ENCODE measurements around the gene AOAH.

Gene AOAH, protein sequence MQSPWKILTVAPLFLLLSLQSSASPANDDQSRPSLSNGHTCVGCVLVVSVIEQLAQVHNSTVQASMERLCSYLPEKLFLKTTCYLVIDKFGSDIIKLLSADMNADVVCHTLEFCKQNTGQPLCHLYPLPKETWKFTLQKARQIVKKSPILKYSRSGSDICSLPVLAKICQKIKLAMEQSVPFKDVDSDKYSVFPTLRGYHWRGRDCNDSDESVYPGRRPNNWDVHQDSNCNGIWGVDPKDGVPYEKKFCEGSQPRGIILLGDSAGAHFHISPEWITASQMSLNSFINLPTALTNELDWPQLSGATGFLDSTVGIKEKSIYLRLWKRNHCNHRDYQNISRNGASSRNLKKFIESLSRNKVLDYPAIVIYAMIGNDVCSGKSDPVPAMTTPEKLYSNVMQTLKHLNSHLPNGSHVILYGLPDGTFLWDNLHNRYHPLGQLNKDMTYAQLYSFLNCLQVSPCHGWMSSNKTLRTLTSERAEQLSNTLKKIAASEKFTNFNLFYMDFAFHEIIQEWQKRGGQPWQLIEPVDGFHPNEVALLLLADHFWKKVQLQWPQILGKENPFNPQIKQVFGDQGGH

DNA sequence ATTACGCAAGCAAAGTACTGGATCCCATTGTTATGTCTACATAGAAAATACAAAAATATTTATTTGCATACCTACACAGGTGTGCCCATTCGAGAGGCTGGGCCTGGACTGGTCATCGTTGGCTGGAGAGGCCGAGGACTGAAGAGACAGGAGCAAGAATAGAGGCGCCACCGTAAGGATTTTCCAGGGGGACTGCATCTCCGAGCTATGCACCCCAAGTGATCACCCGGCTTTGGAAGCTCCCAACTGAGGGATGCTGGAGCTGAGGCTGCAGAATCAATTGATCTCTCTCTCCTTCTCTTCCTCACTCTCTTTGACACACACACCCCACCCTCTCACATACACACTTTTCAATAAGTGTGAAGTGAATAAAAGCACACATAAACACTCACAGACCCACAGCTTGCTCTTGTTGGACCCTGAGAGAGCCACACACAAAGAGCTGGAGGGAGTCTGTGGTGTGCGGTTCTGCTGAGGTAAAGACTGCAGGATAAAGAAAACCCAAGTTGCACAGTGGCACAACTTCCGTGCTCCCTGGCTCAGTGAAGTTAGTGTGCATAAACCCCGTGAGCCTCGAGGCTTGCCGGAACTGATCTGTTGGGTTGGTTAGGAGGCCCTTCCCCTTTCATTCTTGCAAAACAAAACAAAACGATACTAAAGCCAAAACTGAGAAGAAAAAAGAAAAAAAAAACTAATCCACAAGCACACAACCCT, at the start of gene AOAH:
Gene AOAH, minus strand, starts transcription at position 544 of the 714 bp plus-strand sequence. Its CDS starts 346 bp downstream, at position 198.
- DNase-seq: peak; percentile 57

DNA sequence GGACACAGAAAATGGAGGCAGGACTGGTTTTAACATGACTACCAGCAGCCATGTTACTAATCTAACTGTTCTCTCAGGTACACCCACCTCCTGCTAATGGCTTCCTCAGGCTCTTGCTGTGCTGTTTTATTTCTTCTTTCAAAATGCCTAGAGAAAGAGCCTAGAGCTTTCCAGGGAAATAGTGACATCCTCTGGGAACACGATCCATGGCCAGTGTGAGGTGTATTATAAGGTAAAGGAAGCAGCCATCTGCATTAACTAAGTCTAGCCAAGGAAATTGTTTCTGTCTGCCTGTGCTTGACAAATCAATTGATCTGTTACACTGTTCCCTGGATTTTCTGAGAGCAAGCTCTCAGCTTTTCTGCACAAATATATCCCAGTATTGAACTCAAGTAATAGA, 42.2 kb upstream of the AOAH start:
- no peak for DNase-seq

DNA sequence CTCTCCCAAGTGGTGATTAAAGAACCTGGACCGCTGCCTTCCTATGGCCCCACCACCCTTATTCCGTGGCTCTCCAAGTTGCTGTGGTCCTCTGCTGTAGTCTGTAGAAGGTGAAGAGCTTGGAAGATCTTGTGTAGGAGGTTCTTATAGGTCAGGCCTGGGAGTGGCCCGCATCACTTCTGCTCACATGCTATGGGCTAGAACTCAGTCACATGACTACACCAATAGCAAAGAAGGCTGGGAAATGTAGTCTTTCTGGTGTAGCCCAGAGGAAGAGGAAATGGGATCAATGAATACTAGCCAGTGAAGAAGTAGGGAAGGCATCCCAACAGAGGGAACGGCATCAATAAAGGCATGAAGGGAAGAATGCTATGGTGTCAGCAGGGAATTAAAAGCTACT, 41.3 kb upstream of the AOAH start:
- no peak for DNase-seq

DNA sequence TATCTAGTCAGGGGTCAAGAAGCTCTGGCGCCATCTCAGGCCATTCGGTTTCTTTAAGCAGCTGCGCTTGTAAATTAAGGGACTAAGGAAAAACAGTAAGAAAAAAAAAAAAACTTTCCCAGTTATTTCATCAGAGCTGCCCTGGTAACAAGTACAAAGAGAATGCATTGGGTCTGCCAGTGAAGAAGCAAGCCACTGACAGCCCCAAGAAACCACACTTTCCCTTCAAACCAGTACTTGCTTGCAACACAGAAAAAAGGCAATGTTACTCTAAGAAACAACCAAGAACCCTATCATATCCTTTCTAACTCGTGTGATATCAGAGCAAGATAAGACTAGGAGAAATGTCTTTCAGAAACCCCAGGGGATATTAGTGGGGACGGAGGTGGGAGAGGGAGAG, 40.6 kb upstream of the AOAH start:
- DNase-seq: no peak

- no peak for DNase-seq
Observed at GRCh38 chr7:36763132-36763816, 39.0 kb upstream of the AOAH start.

DNA sequence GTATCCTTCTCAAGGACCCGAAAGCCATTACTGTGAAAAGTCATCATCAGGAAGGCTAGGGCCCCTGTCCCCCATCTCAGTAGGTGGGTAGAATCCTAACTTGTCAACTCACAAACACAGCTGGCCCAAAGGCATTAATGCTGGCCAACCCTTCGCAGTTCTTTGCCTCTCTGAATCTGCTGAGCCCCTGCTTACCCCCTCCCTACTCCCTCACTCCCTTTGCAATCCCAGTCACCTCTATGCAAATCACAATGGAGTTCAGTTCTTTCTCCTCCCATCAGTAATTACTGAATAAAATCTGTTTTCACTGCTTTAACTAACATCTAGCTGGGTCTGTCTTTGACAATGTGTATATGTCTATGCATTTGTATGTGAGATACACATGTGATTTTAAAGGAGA, 38.1 kb upstream of the AOAH start:
- no peak for DNase-seq

DNA sequence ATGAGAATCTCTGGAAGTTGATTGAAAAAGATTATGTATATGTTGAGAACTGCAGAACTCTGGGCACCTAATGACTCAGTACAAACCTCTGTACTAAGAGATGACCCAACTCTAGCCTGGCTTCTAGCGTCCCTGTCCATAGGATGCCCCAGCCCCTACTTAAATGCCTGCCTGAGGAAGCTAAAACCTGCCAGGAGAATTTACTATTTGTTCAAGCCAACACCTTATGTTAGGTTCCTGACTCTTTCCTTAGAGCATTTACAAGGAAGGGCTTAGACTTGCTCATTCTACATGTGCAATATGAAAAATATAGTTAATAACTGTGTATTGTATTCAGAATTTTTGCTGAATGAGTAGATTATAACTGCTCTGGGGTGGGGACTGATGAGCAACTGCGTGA, 37.5 kb upstream of the AOAH start:
- DNase-seq: no peak

- no peak for DNase-seq
Observed at GRCh38 chr7:36760856-36761762, 36.8 kb upstream of the AOAH start.

- DNase-seq: no peak
Observed at GRCh38 chr7:36758879-36759278, 34.6 kb upstream of the AOAH start.

GRCh38 chr7:36755484-36755883, 31.2 kb upstream of the AOAH start:
- DNase-seq: no peak

DNA sequence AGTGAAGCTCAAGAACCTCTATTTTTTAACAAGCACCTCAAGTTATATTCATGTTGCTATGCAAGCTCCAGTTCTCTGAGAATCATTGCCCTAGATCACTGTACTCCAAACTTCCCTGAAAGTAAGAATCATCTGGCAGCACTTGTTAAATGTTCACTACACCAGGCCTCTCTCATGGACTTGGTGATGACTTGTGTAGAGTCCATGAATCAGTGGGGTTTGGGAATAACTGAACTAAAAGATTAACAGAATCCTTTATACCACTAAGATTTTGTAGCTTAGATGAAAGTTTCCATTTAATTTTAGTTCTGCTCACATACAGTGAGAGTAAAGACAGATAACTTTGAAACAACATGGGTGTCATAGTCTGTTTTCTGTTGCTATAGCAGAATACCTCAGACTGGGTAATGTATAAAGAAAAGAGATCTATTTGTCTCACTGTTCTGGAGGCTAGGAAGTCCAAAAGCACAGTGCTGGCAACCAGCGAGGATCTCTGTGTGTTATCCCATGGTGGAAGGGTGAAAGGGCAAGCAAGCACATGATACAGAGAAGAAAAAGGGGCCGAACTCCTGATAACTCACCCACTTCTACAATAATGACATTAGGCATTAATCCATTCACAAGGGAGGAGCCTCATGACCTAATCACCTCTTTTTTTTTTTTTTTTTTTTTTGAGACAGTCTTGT, 27.9 kb upstream of the AOAH start:
- no peak for DNase-seq

DNA sequence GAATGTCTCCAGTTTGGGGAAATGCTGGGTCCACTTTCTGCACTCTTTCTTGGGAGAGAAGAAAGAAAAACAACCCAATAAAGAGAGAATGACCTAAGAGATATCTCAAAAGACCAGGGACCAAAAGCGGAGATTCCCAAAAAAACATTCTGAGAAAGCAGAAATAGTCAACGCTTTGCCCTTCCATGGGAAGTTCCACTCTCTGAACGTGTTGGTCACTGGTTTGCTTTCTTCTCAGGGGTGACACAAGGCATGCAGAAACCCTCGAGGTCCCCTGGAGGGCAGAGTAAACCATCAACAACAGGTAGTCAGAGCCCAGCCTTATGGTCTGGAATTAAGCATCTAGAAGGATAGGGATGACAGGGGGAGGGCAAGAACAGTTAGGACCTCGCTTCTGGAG, 26.2 kb upstream of the AOAH start:
- DNase-seq: no peak

- no peak for DNase-seq
Observed at GRCh38 chr7:36749282-36749960, 25.1 kb upstream of the AOAH start.

GRCh38 chr7:36748017-36748487, 23.8 kb upstream of the AOAH start:
- no peak for DNase-seq

DNA sequence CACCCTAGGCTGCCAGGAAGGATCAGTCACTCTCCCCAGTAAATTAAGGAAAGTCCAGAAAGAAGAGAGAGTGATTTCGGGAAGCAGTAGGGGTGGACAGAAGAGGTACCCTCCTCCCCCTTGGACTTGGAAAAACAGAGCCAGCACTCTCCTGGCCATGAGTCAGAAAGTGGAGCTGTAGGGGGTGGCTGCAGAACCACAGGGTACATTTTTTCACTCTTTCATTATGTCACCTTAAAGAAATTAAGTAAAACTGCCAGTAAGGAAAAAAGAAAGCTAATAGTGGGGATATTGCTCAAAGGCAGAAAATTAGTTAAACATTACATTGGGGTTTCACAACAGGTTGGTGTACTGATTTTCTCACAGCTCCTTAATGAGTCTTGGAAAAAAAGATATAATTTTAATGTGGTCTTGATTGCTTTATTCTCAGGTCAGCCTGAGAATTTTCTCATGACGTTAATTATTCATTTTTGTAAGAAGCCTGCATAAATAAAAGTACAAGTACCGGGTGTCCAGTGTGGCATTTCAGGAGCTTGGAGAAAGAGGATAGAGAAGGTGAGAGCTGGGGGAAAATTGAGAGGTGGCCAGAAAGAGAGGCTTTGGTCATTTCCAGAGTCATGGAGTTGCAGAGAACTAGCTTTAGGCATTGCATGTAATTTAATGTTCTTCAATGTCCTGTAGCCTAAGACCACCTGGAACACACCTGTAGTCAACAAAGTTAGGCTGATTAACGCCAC, 23.2 kb upstream of the AOAH start:
- no peak for DNase-seq

- DNase-seq: no peak
Observed at GRCh38 chr7:36746347-36746746, 22.1 kb upstream of the AOAH start.

DNA sequence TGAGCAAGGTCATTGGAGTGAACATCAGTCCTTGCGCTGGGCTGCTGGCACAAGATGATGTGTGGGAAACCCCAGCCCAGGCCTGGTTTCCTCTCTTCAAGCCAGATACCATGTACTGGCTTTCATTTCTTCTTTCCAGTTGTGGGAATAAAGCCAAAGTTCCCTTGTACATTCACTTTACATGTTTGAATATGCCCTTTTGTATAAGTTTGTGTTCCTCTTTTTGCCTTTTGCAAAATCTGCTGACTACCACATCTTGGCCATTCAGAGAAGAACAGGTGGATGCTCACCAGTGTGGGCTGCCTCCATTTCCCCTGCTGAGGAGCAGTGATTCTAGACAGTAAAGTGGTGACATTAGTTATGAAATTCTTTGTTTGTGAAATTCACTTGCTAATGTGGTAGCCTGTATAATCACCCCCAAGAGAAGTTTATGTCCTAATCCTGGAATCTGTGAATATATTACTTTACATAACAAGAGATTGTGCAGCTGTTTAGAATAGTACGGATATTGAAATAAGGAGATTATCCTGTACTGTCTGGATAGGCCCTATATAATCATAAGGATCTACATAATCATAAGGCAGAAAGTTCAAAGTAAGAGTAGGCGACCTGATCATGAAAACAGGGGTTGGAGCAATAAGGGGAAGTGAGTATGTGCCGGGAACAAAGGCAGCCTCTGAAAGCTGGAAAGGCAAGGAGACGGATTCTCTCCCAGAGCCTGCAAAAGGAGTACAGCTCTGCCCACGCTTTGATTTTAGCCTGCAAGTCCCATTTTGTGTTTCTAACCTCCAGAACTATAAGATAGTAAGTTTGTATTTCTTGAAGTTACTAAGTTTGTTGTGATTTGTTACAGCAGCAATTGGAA, 18.8 kb upstream of the AOAH start:
- DNase-seq: no peak

DNA sequence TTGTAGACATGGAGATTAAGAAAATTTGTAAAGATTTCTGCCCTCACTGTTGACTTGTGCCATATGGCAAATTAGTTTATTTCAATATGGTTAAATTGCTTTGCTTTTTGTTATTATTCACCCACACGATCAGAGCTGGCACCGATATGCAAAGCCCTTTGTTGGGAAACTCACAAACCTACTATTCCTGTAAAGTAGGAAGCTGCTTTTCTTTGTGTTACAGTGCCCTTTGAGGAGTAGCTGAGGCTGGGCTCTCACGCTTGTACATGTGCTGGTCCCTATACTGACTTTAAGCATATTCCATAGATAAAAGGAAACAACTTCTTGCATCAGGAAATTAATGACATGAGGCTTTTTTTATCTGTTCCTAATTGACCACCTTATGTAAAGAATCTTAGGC, 17.6 kb upstream of the AOAH start:
- no peak for DNase-seq

DNA sequence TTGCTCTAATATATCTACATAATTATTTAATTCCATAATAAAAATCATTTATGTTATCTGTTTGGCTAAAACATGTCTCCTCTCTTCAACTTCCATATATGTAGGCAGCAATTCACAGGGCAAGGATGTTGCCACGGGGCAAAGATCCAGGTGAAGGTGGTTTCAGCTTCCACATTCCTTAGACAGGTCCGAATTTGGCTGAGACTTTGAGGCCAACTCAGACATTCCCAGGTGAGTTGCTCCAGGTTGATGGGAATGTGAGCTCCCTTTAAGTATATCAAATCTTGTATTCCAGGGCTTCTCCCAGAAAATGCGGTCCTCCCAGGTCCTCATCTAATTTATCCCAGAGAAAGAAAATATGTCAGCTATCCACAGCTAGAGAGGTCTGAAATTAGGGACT, 15.1 kb upstream of the AOAH start:
- DNase-seq: no peak

DNA sequence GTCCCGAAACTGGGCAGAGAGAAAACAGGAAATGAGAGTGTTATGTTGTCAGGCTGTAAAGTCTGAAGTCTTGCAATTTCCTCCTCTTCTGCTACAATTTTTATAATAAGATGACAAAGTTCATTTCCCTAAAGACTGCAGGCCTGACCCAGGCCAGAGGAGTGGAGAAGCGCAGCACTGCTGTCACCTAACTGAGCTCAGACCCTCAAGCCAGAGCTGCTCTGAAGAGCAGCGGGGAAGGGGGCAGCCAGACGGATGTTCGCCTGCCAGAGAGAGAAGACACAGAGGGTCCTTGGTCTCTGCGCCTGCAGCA, 12.6 kb upstream of the AOAH start:
- no peak for DNase-seq
